ENCODE results near the gene KRT72. TPM values are rescaled to one million over a fixed set of nuclear protein-coding genes. Genes with fewer than 3 reads are reported as not detected.

The KRT72 gene
- total RNA-seq, 1 experiment from 2014 or later, result not detected

GRCh38 chr12:52584156-52584682 is 17.0 kb downstream of the KRT72 start:
- Mint-ChIP-seq H3K4me3 (ENCODE audit: unreplicated experiment) (no peak overlapping the region), H3K36me3 (ENCODE audit: insufficient read depth, unreplicated experiment) (no peaks in the 10 kb centered on the region), H3K27me3 (ENCODE audit: insufficient read depth, unreplicated experiment) (peaks cover 4% of the 10 kb centered on the region), H3K27ac (ENCODE audit: unreplicated experiment) (no peak overlapping the region), H3K9me3 (ENCODE audit: unreplicated experiment) (no peaks in the 10 kb centered on the region), H3K4me1 (ENCODE audit: low read depth, unreplicated experiment) (no peaks in the 10 kb centered on the region)
- no peaks in the 10 kb centered on the region for H3K27me3 ChIP-seq (replicated peaks; ENCODE audit: control insufficient read depth, insufficient read depth, low read length)
- BruUV-seq (replicated peaks), result no TSS peak
- H3K9me3 ChIP-seq, result no peaks in the 10 kb centered on the region
- H3K4me3 ChIP-seq (ENCODE audit: low read depth, low read length), result no peak overlapping the region
- peaks cover 11% of the 10 kb centered on the region; the same call in 1 of the 2 replicates for H3K4me1 ChIP-seq
- intact Hi-C loops (cut with micrococcal nuclease; ENCODE audit: unreplicated experiment), result no loop called here
- CTCF ChIA-PET, result interaction anchor here (0.5 to 1.1 kb wide), 2 partner anchors 281 to 295 kb away, joined by 3 to 4 read pairs; no protein-coding TSS in a partner anchor
- POLR2A ChIA-PET, result no interaction called here
- no peak for TF ChIP-seq CTCF (IDR thresholded peaks at IDR 0.05; ENCODE audit: insufficient read depth in 1 of 2, low read depth in 1 of 2, low read length in 1 of 2, severe bottlenecking in 1 of 2, unreplicated experiment in 1 of 2)
- H3K36me3 ChIP-seq (ENCODE audit: control insufficient read depth, insufficient read depth, low read length), result no peaks in the 10 kb centered on the region
- DNase-seq, result peak in 1 of 2 experiments; percentile 12

GRCh38 chr12:52582971-52583456 is 18.2 kb downstream of the KRT72 start:
- POLR2A ChIA-PET, result no interaction called here
- H3K9me3 Mint-ChIP-seq (ENCODE audit: unreplicated experiment), result no peaks in the 10 kb centered on the region

GRCh38 chr12:52582486-52582885 is 18.8 kb downstream of the KRT72 start:
- ChIA-PET POLR2A (no interaction called here), CTCF (interaction anchor here (1.5 kb wide), 1 partner anchor 297 kb away, joined by 5 read pairs; no protein-coding TSS in a partner anchor)
- intact Hi-C loops (cut with micrococcal nuclease; ENCODE audit: unreplicated experiment), result no loop called here
- Histone ChIP-seq H3K36me3 (ENCODE audit: control insufficient read depth, insufficient read depth, low read length) (no peaks in the 10 kb centered on the region), H3K4me1 (peaks cover 11% of the 10 kb centered on the region; the same call in 1 of the 2 replicates), H3K4me3 (ENCODE audit: low read depth, low read length) (no peak overlapping the region), H3K27me3 (replicated peaks; ENCODE audit: control insufficient read depth, insufficient read depth, low read length) (no peaks in the 10 kb centered on the region), H3K9me3 (no peaks in the 10 kb centered on the region)
- Mint-ChIP-seq H3K36me3 (ENCODE audit: insufficient read depth, unreplicated experiment) (no peaks in the 10 kb centered on the region), H3K4me1 (ENCODE audit: low read depth, unreplicated experiment) (no peaks in the 10 kb centered on the region), H3K9me3 (ENCODE audit: unreplicated experiment) (no peaks in the 10 kb centered on the region), H3K27me3 (ENCODE audit: insufficient read depth, unreplicated experiment) (peaks cover 4% of the 10 kb centered on the region), H3K4me3 (ENCODE audit: unreplicated experiment) (no peak overlapping the region), H3K27ac (ENCODE audit: unreplicated experiment) (no peak overlapping the region)
- no peak for TF ChIP-seq CTCF (IDR thresholded peaks at IDR 0.05; ENCODE audit: insufficient read depth in 1 of 2, low read depth in 1 of 2, low read length in 1 of 2, severe bottlenecking in 1 of 2, unreplicated experiment in 1 of 2)
- no TSS peak for BruUV-seq (replicated peaks)
- DNase-seq, result peak in 1 of 2 experiments; percentile 7

More at GRCh38 chr12:52582971-52583456, 18.2 kb downstream of the KRT72 start:
- Mint-ChIP-seq H3K36me3 (ENCODE audit: insufficient read depth, unreplicated experiment) (no peaks in the 10 kb centered on the region), H3K27me3 (ENCODE audit: insufficient read depth, unreplicated experiment) (peaks cover 4% of the 10 kb centered on the region), H3K4me1 (ENCODE audit: low read depth, unreplicated experiment) (no peaks in the 10 kb centered on the region), H3K27ac (ENCODE audit: unreplicated experiment) (no peak overlapping the region), H3K4me3 (ENCODE audit: unreplicated experiment) (no peak overlapping the region)
- Histone ChIP-seq H3K4me1 (peaks cover 11% of the 10 kb centered on the region; the same call in 1 of the 2 replicates), H3K4me3 (ENCODE audit: low read depth, low read length) (no peak overlapping the region), H3K9me3 (no peaks in the 10 kb centered on the region), H3K27me3 (replicated peaks; ENCODE audit: control insufficient read depth, insufficient read depth, low read length) (no peaks in the 10 kb centered on the region), H3K36me3 (ENCODE audit: control insufficient read depth, insufficient read depth, low read length) (no peaks in the 10 kb centered on the region)
- DNase-seq, result peak; percentile 60 to 74
- no TSS peak for BruUV-seq (replicated peaks)
- peak; percentile 62 to 75 for TF ChIP-seq CTCF (IDR thresholded peaks at IDR 0.05; ENCODE audit: insufficient read depth in 1 of 2, low read depth in 1 of 2, low read length in 1 of 2, severe bottlenecking in 1 of 2, unreplicated experiment in 1 of 2)
- intact Hi-C loops (cut with micrococcal nuclease; ENCODE audit: unreplicated experiment), result loop anchor here (1.0 kb wide), 2 partner anchors 282 to 297 kb away; no protein-coding TSS in a partner anchor
- CTCF ChIA-PET, result interaction anchor here (1.1 to 1.5 kb wide), 2 partner anchors 282 to 297 kb away, joined by 4 to 5 read pairs; no protein-coding TSS in a partner anchor

Data from Caco-2 (cell line).